GM19452 (cell line): Measurements from ENCODE around the gene DUSP9.

Experiments used
- ATAC-seq: cut with Tn5 transposase; IDR thresholded peaks from one replicate; pipeline ENCODE4 v1.9.1; 2021; ENCODE audit not compliant: unreplicated experiment

Gene DUSP9

GRCh38 chrX:153647461-153648357 is 706 bp downstream of the DUSP9 start:
- ATAC-seq: no peak

GRCh38 chrX:153648358-153649177 is 1.6 kb downstream of the DUSP9 start:
- ATAC-seq: no peak

- ATAC-seq: no peak
These were observed 2.3 kb downstream of the DUSP9 start for GRCh38 chrX:153649178-153649914.

GRCh38 chrX:153649915-153650782 is 3.1 kb downstream of the DUSP9 start:
- ATAC-seq: no peak

- no peak for ATAC-seq
These were observed 4.0 kb downstream of the DUSP9 start for GRCh38 chrX:153650959-153651358.

GRCh38 chrX:153651540-153652079 is 4.6 kb downstream of the DUSP9 start:
- no peak for ATAC-seq

GRCh38 chrX:153653556-153653955 is 6.6 kb downstream of the DUSP9 start:
- no peak for ATAC-seq

- ATAC-seq: no peak
These were observed 10.2 kb downstream of the DUSP9 start for GRCh38 chrX:153657161-153657560.

- ATAC-seq: no peak
These were observed 12.3 kb downstream of the DUSP9 start for GRCh38 chrX:153659268-153659667.

GRCh38 chrX:153662266-153662665 is 15.3 kb downstream of the DUSP9 start:
- ATAC-seq: no peak

- ATAC-seq: no peak
These were observed 18.8 kb downstream of the DUSP9 start for GRCh38 chrX:153665726-153666306.

- no peak for ATAC-seq
These were observed 20.4 kb downstream of the DUSP9 start for GRCh38 chrX:153667281-153667955.

GRCh38 chrX:153667956-153668396 is 21.0 kb downstream of the DUSP9 start:
- ATAC-seq: no peak

GRCh38 chrX:153668423-153669173 is 21.6 kb downstream of the DUSP9 start:
- no peak for ATAC-seq

GRCh38 chrX:153669174-153669890 is 22.3 kb downstream of the DUSP9 start:
- ATAC-seq: no peak

- ATAC-seq: no peak
These were observed 23.1 kb downstream of the DUSP9 start for GRCh38 chrX:153669901-153670731.
